Placental epithelial cell (primary cell): ENCODE data around the gene ABL2. TPM values are rescaled to one million over a fixed set of nuclear protein-coding genes. Genes with fewer than 3 reads are reported as not detected.

Experiments
- small RNA-seq: library from RNA; depleted of rRNA; stranded (forward); fragments of <200 nt; gene quantifications from one replicate; pipeline ENCODE3, GENCODE V24; 2012
- total RNA-seq: library from RNA; depleted of rRNA; stranded (reverse); fragments of >200 nt; gene quantifications from 2 replicates; pipeline ENCODE4 v1.2.3, GENCODE V29; 2012

ABL2 gene
- 4.7 and 31.9 TPM in 2 replicates for total RNA-seq

GRCh38 chr1:179229214-179230140 lies at the start of gene ABL2:
Gene ABL2 (minus strand): TSS chr1:179229677. CDS start chr1:179229397, 280 bp downstream.

GRCh38 chr1:179081687-179082332 lies 147.7 kb downstream of the ABL2 start, which contains the start of gene TOR3A:
Gene TOR3A (plus strand): TSS chr1:179082070. CDS start chr1:179082129, 59 bp downstream.

Small RNA genes lying within 50 kb of the gene (small RNA-seq; reads per million reads assigned to genes)
- gene AL512326.2 (not detected), gene AL512326.3 (not detected), gene EIF4A1P11 (not detected), gene RF00272 (0.09 reads per million)

Other genes with a start within 250 kb of the ABL2 start
- gene FAM20B, start 203.8 kb downstream of the ABL2 start, total RNA-seq, result 16.1 and 29.0 TPM in 2 replicates
- gene TOR3A, start 147.6 kb downstream of the ABL2 start, total RNA-seq, result 18.1 and 22.3 TPM in 2 replicates
- gene SOAT1, start 64.1 kb upstream of the ABL2 start, total RNA-seq, result 9.0 and 21.8 TPM in 2 replicates
- 0.79 and 0.87 TPM in 2 replicates for gene AXDND1, start 136.3 kb upstream of the ABL2 start, total RNA-seq